Dedifferentiated amniotic fluid mesenchymal stem cell (primary cell): Measurements from ENCODE around the gene SRSF12.

Experiments
- DNase-seq: peaks from one replicate; pipeline ENCODE4 v3.0.0-alpha.2; 2016; ENCODE audit errors: extremely low spot score

Gene SRSF12

GRCh38 chr6:89117211-89118108 is at the start of gene SRSF12:
Gene SRSF12 (minus strand): TSS chr6:89118071. CDS start chr6:89117887, 184 bp downstream.
- DNase-seq: no peak

- DNase-seq: no peak
These were observed 44.1 kb upstream of the SRSF12 start for GRCh38 chr6:89162047-89162371.

GRCh38 chr6:89161326-89162046 is 43.6 kb upstream of the SRSF12 start:
- DNase-seq: no peak

DNA sequence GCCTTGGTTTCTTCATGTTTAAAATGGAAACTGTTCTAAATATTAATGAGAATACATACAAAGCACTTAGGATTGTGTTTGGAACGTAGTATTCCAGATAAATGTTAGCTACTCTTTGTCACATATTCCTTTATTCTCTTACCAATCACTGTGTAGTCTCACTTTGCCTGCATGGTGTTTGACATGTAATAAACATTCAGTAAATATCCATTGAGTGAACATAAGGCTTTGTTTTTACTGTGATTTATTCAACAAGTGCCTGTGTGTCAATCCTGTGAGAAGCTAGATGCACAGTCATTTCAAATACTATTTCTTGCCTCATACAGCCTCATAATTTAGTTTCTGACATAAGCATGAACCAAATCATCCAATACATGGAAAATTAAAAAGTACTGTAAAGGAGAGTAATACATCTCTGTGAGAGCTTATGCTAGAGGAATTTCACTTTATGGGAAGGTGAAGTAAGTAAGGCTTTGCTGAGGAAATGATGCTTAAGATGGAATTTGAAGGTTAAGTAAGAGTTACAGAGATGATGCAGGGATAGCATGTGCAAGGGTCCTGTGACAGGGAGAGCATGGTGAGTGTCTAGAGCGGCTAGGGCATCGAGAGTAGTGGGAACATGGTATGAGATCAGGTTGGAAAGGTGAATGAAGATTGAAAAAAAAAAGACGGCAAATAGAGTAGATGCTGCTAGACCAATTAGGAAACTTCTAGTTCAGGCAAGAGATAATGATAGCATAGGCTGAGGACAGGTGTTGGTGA is 42.6 kb upstream of the SRSF12 start:
- no peak for DNase-seq

DNA sequence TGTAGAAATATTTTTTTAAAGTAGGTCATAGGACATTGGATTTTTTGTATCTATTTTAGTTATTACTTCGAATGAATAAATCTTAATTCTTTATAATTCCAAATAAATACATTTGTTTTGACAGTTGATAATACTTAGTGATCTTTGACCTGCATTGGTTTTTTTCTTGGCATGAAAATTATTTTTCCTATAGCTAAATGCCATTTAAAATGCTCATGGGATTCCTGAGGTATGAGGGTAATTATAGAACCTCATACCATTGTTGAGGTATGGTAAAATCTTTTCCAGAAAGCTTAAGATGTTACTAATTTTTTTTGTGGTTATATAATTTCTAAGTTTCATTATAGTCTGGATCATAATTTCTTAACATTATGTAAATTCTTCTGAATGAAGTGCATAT is 36.3 kb upstream of the SRSF12 start:
- DNase-seq: no peak

DNA sequence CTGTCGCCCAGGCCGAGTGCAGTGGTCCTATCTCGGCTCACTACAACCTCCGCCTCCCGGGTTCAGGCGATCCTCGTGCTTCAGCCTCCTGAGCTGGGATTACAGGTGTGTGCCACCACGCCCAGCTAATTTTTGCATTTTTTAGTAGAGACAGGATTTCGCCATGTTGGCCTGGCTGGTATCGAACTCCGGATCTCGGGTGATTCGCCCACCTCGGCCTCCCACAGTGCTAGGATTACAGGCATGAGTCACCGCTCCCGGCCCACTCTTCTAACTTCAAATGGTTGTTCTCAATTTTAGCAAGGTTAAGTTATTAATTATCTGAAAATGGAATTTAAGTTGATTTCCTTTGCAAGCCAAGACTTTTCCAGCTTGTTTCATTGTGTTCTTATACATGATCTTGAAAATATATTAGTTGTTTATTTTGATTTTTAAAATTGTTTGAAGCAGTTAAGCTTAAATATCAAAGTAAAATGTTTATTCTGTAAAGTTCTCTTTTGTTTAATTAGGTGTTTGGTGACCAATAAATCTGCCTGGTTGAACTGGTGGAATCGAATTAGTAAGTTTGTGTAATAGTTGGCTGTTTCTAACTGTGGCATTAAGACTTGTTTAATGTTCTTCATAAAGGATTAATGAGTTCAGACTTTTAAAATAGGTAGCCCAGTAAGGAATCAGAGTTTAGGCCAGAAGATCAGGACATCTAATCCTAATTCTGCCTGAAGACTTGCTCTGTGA is 30.3 kb upstream of the SRSF12 start:
- DNase-seq: no peak

- peak; percentile 34 for DNase-seq
These were observed 29.1 kb upstream of the SRSF12 start for GRCh38 chr6:89146718-89147700.

DNA sequence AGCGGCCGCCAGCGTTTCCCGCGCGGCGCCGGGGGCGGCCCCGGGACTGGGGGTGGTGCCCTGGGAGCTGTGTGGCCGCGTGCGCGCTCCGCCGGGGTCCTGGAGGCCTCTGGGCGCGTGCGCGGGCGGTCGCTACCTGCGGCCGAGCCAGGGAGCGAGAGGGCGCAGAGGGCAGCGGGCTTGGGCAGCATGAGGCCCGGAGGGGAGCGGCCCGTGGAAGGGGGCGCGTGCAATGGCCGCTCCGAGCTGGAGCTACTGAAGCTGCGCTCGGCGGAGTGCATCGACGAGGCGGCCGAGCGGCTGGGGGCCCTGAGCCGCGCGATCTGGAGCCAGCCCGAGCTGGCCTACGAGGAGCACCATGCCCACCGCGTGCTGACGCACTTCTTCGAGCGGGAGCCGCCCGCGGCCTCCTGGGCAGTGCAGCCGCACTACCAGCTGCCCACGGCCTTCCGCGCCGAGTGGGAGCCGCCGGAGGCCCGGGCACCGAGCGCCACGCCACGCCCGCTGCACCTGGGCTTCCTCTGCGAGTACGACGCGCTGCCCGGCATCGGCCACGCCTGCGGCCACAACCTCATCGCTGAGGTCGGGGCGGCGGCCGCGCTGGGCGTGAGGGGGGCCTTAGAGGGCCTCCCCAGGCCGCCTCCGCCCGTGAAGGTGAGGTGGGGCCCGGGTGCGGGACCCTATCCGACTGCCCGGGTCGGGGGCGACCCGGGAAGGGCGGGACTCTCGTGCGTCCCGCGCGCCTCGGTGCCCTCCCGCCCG is 28.3 kb upstream of the SRSF12 start, which contains the start of gene PM20D2:
TSS of gene PM20D2 (plus strand) at position 100 of the 762 bp plus-strand sequence. CDS start at position 190, 90 bp downstream.
- DNase-seq: no peak

- no peak for DNase-seq
These were observed 27.5 kb upstream of the SRSF12 start for GRCh38 chr6:89145091-89145955.

GRCh38 chr6:89144354-89144906 is 26.6 kb upstream of the SRSF12 start:
- no peak for DNase-seq

DNA sequence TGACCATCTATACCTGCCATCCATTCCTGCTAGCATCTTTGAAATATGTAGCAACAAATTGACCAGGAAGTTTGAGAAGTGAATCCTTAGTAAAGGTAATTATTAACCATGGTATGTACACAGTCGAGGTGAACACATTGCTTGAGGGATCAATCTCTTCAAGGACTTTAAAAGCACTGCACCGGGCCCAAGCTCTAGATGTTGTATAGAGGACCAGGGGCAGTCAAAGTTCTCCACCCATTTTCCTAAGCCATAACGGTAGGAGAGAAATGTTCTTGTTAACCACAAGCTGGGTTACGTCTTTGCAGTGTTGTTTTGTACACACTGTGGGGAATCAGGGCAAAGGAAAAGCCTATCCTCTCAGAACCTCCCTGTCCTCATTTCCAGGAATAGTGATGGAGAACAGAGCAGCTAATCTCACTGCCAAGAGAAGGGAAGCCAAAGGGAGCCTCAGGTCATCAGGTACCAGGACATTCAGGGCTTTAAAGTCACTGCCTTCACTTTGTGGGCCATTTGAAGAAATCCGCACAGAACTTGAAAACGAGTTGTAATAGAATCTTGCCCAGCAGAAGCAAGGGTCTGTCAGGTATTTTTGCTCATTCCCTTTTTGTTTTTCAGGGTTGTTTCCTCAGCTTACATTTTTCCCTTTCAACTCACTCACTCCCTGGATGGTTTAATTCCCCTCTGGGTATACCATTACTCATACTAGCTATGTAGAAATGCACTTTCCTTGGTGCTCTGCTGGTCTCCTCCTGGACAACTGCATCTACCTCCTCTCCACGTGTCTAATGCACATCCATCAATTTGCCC is 22.7 kb upstream of the SRSF12 start:
- DNase-seq: no peak

DNA sequence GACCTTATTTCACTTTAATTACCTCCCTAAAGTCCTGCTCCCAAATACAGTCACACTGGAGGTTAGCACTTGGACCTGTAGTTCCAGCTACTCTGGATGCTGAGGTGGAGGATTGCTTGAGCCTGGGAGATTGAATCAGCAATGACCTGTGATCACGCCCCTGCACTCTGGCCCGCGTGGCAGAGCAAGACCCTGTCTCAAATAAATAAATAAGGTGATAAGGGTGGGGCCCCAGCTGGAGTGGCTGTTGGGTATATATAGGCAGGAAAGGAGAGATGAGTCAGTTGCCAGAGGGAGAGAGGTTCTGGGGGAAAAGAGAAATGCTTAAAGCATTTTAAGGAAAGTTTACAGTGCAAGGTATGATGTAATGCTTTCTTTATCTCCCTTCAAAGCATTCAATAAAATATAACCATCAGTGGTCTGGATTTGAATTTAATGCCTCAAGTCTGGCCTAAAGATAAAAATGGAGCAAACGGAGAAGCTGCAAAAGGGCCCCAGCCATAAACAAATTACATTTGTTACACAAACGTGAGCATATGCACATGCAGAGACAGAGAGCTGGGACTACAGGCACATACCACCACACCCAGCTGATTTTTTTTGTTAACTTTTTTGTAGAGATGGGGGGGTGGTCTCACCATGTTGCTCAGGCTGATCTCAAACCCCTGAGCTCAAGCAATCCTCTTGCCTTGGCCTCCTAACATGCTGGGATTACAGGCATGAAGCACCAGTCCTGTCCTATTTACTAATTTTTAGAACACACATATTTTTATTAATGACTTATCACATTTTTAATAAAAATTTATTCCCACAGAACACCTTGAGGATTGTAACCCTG is 21.9 kb upstream of the SRSF12 start:
- DNase-seq: peak; percentile 34

DNA sequence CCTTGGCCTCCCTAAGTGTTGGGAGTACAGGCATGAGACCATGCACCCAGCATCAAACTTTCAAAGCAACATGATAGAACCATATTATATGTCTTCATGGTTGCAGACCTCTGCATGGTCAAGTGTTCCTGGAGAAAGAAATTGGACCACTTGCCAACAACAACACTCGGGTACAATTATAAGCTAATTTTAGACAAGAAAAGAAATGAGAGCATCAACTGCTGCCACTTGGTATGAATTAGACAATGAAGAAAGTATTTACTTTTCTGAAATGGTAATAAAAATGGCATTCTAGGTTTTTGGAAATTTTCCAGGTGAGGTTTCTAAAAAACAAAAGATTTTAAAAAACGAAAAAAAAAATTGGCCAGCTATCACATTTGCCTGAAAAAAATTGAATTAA is 20.3 kb upstream of the SRSF12 start:
- no peak for DNase-seq

- DNase-seq: no peak
These were observed 16.9 kb upstream of the SRSF12 start for GRCh38 chr6:89134723-89135122.

DNA sequence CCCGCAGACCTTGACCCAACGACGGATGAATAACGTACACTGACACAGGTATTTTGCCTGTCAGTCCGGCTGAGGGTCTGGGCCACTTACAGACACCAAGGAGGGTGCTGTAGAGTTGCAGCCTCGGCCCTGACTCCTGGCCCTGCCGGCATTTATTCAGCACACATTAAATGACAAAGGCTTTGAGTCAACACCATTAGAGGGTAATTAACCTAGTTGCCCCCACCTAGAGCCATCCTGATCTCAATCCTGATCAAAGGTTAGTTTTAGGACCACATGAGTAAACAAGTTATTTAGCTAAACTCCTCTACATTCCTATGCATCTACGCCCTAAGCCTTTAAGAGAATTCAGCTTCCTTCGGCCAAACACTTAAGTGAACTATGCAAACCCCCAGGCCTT is 16.1 kb upstream of the SRSF12 start:
- no peak for DNase-seq

- no peak for DNase-seq
These were observed 14.2 kb upstream of the SRSF12 start for GRCh38 chr6:89132057-89132456.

DNA sequence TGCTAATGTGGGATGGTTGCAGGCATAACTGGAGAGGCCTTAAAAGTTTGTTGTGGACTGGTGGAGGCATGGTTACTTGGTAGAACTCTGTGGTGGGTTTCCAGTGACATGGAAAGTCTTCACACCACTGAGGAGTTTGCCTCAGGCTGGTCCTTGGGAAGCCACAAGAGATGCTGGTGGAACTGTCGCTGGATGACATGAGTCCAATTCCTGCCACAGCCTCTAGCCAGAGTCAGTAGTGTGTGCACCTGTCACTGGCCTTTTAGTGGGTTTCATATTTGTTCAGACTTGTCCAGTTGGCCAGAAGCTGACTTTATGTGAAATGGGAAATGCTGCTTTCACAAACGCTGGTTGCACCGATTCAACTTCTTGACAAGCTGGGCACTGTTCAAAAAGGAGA is 13.7 kb upstream of the SRSF12 start:
- DNase-seq: no peak
